Measurements from ENCODE around the gene SELENOO. TPM values are rescaled to one million over a fixed set of nuclear protein-coding genes. Genes with fewer than 3 reads are reported as not detected.

The SELENOO gene
- total and polyA plus RNA-seq, 2 experiments from 2014 or later = 31.6 to 37.7 TPM

DNA sequence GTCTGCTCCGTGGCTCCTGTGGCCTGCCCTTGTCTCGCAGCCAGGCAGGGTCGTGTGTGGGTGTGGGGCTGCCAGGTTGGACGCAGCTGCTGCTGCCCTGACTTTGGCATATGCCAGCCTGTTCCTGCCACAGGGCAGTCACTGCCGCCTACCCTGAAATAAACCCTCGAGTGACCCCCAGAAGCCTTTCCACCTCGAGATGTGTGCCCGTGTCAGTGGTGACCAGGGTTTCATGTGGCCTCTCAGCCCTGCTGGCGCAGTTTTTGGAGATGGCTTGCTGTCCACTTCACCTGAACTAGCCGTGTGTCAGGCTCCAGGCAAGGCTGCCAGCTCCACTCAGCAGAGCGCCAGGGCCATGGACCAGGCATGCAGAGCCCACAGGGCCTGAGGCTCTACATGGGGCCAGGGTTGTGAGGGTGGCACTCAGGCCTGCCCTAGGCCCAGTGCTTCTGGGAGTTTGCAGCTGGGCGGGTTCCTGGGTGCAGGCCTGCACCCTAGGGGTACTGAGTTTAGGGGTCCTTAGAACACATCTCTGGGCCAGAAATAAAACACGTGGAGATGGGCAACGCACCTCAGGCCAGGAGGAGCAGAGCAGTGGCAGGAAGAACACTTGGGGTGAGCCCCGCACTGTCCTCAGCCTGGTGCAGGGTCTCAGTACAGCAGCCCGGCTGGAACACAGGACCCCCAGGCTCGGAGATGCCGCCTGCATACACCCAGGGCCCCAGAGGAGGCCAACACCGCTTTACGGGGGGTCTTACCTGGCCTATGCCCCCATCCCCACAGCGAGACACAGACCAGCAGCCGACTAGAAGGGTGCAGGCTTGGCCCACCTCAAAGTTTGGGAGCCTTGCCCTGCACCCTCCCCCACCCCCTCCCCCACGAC lies 39.1 kb upstream of the SELENOO start:
- no peak for DNase-seq (ENCODE audit: low spot score)
- no peaks in the 10 kb centered on the region for H4K20me1 ChIP-seq (ENCODE audit: insufficient read depth, poor library complexity, severe bottlenecking)
- WGBS (ENCODE audit: low lambda C conversion rate, missing lambda C conversion rate) = 90% methylated on average over 19 of the region's 23 CpGs

DNA sequence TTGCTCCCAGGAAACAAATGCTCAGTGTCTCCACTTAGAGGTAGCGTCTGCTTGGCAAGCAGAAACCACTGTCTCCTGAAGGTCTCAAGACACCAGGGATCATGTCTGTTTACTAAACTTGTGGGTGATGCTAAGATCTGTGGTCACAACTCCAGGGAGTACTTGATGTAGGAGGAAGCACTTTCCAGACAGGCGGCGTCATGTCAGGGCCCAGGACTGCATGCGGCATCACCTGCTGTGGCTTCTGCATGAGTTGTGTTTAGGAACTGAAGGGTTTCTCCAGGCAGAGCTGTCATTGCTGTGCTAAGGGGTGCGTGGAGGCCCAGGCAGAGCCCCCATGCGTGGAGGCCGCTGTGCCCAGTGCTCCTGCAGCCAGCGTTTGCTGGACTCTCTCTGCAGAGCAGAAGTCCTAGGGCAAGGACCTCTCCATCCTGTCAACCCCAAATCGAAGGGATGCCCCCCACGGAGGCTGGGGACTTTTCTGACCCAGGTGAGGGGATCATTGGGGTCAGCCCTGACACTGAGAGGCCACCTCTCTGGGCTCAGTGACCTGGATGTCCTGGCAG lies 38.3 kb upstream of the SELENOO start:
- no peak for DNase-seq (ENCODE audit: low spot score)
- TF ChIP-seq, protein P1, sequence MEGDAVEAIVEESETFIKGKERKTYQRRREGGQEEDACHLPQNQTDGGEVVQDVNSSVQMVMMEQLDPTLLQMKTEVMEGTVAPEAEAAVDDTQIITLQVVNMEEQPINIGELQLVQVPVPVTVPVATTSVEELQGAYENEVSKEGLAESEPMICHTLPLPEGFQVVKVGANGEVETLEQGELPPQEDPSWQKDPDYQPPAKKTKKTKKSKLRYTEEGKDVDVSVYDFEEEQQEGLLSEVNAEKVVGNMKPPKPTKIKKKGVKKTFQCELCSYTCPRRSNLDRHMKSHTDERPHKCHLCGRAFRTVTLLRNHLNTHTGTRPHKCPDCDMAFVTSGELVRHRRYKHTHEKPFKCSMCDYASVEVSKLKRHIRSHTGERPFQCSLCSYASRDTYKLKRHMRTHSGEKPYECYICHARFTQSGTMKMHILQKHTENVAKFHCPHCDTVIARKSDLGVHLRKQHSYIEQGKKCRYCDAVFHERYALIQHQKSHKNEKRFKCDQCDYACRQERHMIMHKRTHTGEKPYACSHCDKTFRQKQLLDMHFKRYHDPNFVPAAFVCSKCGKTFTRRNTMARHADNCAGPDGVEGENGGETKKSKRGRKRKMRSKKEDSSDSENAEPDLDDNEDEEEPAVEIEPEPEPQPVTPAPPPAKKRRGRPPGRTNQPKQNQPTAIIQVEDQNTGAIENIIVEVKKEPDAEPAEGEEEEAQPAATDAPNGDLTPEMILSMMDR (IDR thresholded peaks at IDR 0.05; ENCODE audit: poor library complexity) = no peak
- TF ChIP-seq EZH2 (IDR thresholded peaks at IDR 0.05; ENCODE audit: borderline replicate concordance) = no peak
- TF ChIP-seq EZH2phosphoT487 (IDR thresholded peaks at IDR 0.05; ENCODE audit: low read depth, severe bottlenecking, unreplicated experiment) = no peak

More for the DNA sequence above, 39.1 kb upstream of the SELENOO start:
- Histone ChIP-seq H3K9me2 (replicated peaks; ENCODE audit: insufficient read depth) (no peaks in the 10 kb centered on the region), H3K27ac (no peak overlapping the region), H3K79me2 (no peaks in the 10 kb centered on the region), H3K4me1 (ENCODE audit: insufficient read depth) (no peaks in the 10 kb centered on the region), H2AFZ (no peak overlapping the region), H3K36me3 (replicated peaks; ENCODE audit: insufficient read depth, low read depth) (no peaks in the 10 kb centered on the region), H3K27me3 (no peaks in the 10 kb centered on the region), H3K4me2 (no peak overlapping the region), H3K9me3 (ENCODE audit: low read depth) (no peaks in the 10 kb centered on the region), H3K4me3 (no peak overlapping the region)
- no peak for TF ChIP-seq EZH2phosphoT487 (IDR thresholded peaks at IDR 0.05; ENCODE audit: low read depth, severe bottlenecking, unreplicated experiment)
- no peak for TF ChIP-seq EZH2 (IDR thresholded peaks at IDR 0.05; ENCODE audit: borderline replicate concordance)
- TF ChIP-seq, protein P1 (IDR thresholded peaks at IDR 0.05; ENCODE audit: poor library complexity) = no peak

DNA sequence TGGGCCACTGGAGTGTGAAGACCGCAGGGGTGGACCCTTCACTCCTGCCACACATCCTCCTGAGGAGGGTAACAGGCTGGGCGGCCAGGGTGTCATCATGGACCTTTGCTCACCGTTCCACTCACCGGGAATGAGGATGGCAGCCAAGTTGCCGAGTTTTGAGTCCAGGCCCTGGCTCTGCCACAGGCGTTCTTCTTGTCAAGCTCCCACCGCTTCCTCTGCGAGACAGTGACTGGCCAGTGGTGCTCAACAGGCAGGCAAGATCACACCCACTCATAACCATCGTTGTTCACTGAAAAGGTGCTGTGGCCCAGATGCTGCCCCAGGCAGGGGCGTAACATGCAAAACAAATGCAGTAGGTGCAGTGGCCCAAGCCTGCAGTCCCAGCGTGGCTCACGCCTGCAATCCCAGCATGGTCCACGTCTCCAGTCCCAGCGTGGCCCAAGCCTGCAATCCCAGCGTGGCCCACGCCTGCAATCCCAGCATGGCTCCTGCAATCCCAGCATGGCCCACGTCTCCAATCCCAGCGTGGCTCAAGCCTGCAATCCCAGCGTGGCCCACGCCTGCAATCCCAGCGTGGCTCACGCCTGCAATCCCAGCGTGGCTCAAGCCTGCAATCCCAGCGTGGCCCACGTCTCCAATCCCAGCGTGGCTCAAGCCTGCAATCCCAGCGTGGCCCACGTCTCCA lies 35.2 kb upstream of the SELENOO start:
- TF ChIP-seq, protein P1 (IDR thresholded peaks at IDR 0.05; ENCODE audit: poor library complexity) = no peak
- no peak for TF ChIP-seq EZH2 (IDR thresholded peaks at IDR 0.05; ENCODE audit: borderline replicate concordance)
- H3K9me2 ChIP-seq (replicated peaks; ENCODE audit: insufficient read depth) = no peaks in the 10 kb centered on the region
- no peaks in the 10 kb centered on the region for H4K20me1 ChIP-seq (ENCODE audit: insufficient read depth, poor library complexity, severe bottlenecking)
- no peaks in the 10 kb centered on the region for H3K4me1 ChIP-seq (ENCODE audit: insufficient read depth)
- no peak for DNase-seq (ENCODE audit: low spot score)
- H3K27ac ChIP-seq = no peak overlapping the region
- no peaks in the 10 kb centered on the region for H3K79me2 ChIP-seq
- H3K9me3 ChIP-seq (ENCODE audit: low read depth) = no peaks in the 10 kb centered on the region
- no peak overlapping the region for H3K4me2 ChIP-seq
- WGBS (ENCODE audit: low lambda C conversion rate, missing lambda C conversion rate) = 96% methylated on average over 19 of the region's 28 CpGs
- H3K27me3 ChIP-seq = peaks cover 6% of the 10 kb centered on the region
- no peak overlapping the region for H2AFZ ChIP-seq
- H3K4me3 ChIP-seq = no peak overlapping the region
- no peaks in the 10 kb centered on the region for H3K36me3 ChIP-seq (replicated peaks; ENCODE audit: insufficient read depth, low read depth)

More for the DNA sequence above, 38.3 kb upstream of the SELENOO start:
- no peaks in the 10 kb centered on the region for H3K36me3 ChIP-seq (replicated peaks; ENCODE audit: insufficient read depth, low read depth)
- no peaks in the 10 kb centered on the region for H3K79me2 ChIP-seq
- H3K4me3 ChIP-seq = no peak overlapping the region
- H3K4me2 ChIP-seq = no peak overlapping the region
- H3K4me1 ChIP-seq (ENCODE audit: insufficient read depth) = no peaks in the 10 kb centered on the region
- 89% methylated on average over 9 of the region's 10 CpGs for WGBS (ENCODE audit: low lambda C conversion rate, missing lambda C conversion rate)
- H3K27me3 ChIP-seq = no peaks in the 10 kb centered on the region
- H3K9me3 ChIP-seq (ENCODE audit: low read depth) = no peaks in the 10 kb centered on the region
- H2AFZ ChIP-seq = no peak overlapping the region
- H4K20me1 ChIP-seq (ENCODE audit: insufficient read depth, poor library complexity, severe bottlenecking) = no peaks in the 10 kb centered on the region
- H3K9me2 ChIP-seq (replicated peaks; ENCODE audit: insufficient read depth) = no peaks in the 10 kb centered on the region
- H3K27ac ChIP-seq = no peak overlapping the region

All from hepatocyte (in vitro differentiated cells).